ENCODE measurements around the gene CADM4. TPM values are rescaled to one million over a fixed set of nuclear protein-coding genes. Genes with fewer than 3 reads are reported as not detected.
A peak's percentile ranks its signal among the peaks of the same experiment; 100 is the strongest.

The CADM4 gene
- total RNA-seq, 1 experiment from 2014 or later: 28.7 TPM

DNA sequence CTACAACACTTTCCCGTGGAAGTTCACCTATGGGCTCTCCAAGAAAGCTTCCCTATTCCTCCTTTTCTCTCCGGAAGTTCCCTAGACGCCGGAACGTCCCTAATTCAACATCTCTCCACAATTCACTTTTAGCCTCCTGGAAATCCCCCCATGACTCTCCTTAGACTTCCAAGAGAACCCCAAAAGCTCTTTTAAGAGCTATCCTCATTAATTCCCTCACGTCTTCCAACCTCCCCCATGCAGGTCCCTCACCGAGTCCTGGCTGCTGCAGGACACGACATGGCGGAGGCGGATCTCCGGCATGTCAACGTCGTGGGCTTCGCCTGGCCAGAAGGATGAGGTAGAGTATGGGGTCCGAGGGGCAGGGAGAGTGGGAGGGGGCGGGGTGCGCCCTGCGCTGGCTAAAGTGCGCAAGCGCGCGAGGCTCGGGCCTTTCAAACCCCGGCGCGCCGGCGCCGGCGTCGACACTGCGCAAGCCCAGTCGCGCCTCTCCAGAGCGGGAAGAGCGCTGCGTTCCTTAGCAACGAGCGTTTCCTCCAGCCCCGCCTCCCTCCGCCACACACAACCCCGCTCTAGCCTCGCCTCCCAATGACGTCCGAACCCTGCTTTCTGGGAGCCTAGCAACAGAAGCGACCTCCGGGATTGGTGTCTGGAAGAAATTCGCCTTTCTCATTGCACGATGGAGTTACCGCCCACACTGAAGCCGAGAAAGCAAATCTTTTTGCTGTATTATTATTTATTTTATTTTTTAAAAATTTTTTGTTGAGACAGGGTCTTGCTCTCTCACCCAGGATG is 64.3 kb downstream of the CADM4 start, which contains the start of the genes PINLYP and XRCC1:
PINLYP (plus strand) TSS at position 646 of the 795 bp plus-strand sequence. CDS start 1,391 bp downstream, outside the sequence.
XRCC1 (minus strand) TSS at position 372 of the 795 bp plus-strand sequence; CDS start at position 303, 69 bp downstream.
- intact Hi-C loops (cut with micrococcal nuclease; ENCODE audit: unreplicated experiment): loop anchor here (1.0 kb wide), 1 partner anchor 21 kb away; the partner anchor contains the start of genes IRGQ and ZNF576
- Histone ChIP-seq H3K4me1 (ENCODE audit: insufficient read depth, low read length, poor library complexity, severe bottlenecking) (peaks cover 16% of the 10 kb centered on the region), H3K4me3 (ENCODE audit: low read depth, low read length, poor library complexity, severe bottlenecking) (peak within 1 kb of the TSS; percentile 94), H3K9me3 (ENCODE audit: low read depth, low read length, poor library complexity, severe bottlenecking) (no peaks in the 10 kb centered on the region), H3K36me3 (ENCODE audit: insufficient read depth, low read length, poor library complexity, severe bottlenecking) (peaks cover 4% of the 10 kb centered on the region), H3K27me3 (replicated peaks; ENCODE audit: insufficient read depth, low read depth, low read length, poor library complexity) (no peaks in the 10 kb centered on the region), H3K27ac (ENCODE audit: low read depth, low read length, poor library complexity, severe bottlenecking) (peak within 1 kb of the TSS; percentile 94)
- ChIA-PET CTCF (interaction anchor here (1.2 kb wide), 1 partner anchor 20 kb away, joined by 5 read pairs; no protein-coding TSS in a partner anchor), POLR2A (ENCODE audit: low non-redundant PET) (no interaction called here)
- no peak for TF ChIP-seq EZH2 (IDR thresholded peaks at IDR 0.05; ENCODE audit: borderline replicate concordance, low read depth, low read length, poor library complexity, severe bottlenecking)
- TF ChIP-seq, protein P1, sequence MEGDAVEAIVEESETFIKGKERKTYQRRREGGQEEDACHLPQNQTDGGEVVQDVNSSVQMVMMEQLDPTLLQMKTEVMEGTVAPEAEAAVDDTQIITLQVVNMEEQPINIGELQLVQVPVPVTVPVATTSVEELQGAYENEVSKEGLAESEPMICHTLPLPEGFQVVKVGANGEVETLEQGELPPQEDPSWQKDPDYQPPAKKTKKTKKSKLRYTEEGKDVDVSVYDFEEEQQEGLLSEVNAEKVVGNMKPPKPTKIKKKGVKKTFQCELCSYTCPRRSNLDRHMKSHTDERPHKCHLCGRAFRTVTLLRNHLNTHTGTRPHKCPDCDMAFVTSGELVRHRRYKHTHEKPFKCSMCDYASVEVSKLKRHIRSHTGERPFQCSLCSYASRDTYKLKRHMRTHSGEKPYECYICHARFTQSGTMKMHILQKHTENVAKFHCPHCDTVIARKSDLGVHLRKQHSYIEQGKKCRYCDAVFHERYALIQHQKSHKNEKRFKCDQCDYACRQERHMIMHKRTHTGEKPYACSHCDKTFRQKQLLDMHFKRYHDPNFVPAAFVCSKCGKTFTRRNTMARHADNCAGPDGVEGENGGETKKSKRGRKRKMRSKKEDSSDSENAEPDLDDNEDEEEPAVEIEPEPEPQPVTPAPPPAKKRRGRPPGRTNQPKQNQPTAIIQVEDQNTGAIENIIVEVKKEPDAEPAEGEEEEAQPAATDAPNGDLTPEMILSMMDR (conservative IDR thresholded peaks at IDR 0.05; ENCODE audit: low read depth, low read length): no peak
- BruUV-seq (replicated peaks): no TSS peak
- DNase-seq (ENCODE audit: low spot score): peak; percentile 99

DNA sequence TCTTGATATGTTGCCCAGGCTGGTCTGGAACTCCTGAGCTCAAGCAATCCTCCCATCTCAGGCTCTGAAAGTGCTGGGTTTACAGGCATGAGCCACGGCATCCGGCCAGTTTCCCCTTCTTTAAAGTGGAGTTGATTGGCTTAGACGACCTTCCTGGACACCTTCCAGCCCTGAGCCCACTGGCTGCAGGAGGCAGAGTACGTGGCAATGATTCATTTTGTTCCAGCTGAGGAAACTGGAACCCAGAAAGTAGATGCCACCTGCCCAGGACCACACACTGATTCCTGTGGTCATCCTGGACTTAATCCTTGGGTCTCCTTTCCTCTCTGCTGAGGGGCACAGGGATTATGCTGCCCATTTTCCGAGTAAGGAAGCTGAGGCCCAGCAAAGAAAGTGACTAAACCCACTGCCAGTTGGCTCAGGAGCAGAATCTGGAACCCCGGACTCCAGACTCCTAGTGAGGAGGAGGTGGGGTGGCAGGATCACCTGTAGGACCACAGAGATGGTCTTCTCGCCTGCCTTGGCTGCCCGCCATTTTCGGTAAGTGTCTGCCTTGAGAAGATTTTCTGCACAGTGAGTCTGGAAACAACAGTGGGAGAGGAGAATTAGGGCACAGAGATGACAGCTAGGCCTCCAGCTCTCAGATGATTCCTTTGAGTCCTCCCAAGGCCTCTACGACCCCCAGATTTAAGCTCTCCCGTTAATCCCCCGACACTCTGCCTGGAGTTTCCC is 65.1 kb downstream of the CADM4 start:
- peak; percentile 33 for DNase-seq (ENCODE audit: low spot score)
- POLR2A ChIA-PET (ENCODE audit: low non-redundant PET): no interaction called here

More for the DNA sequence above, 65.1 kb downstream of the CADM4 start:
- Histone ChIP-seq H3K27me3 (replicated peaks; ENCODE audit: insufficient read depth, low read depth, low read length, poor library complexity) (no peaks in the 10 kb centered on the region), H3K4me3 (ENCODE audit: low read depth, low read length, poor library complexity, severe bottlenecking) (peak overlapping the region; percentile 94), H3K27ac (ENCODE audit: low read depth, low read length, poor library complexity, severe bottlenecking) (peak overlapping the region; percentile 94), H3K4me1 (ENCODE audit: insufficient read depth, low read length, poor library complexity, severe bottlenecking) (peaks cover 16% of the 10 kb centered on the region), H3K36me3 (ENCODE audit: insufficient read depth, low read length, poor library complexity, severe bottlenecking) (peaks cover 4% of the 10 kb centered on the region), H3K9me3 (ENCODE audit: low read depth, low read length, poor library complexity, severe bottlenecking) (no peaks in the 10 kb centered on the region)
- intact Hi-C loops (cut with micrococcal nuclease; ENCODE audit: unreplicated experiment): loop anchor here (1.0 kb wide), 1 partner anchor 22 kb away; the partner anchor contains the start of genes IRGQ and ZNF576
- BruUV-seq (replicated peaks): TSS peak; percentile 15
- CTCF ChIA-PET: interaction anchor here (1.2 kb wide), 1 partner anchor 19 kb away, joined by 5 read pairs; no protein-coding TSS in a partner anchor
- no peak for TF ChIP-seq EZH2 (IDR thresholded peaks at IDR 0.05; ENCODE audit: borderline replicate concordance, low read depth, low read length, poor library complexity, severe bottlenecking)
- TF ChIP-seq, protein P1 (conservative IDR thresholded peaks at IDR 0.05; ENCODE audit: low read depth, low read length): no peak

Other genes starting within 250 kb of the CADM4 start
- gene TEX101, start 225.0 kb downstream of the CADM4 start, total RNA-seq (2021): not detected in 2 replicates
- gene LYPD3, start 174.2 kb downstream of the CADM4 start, total RNA-seq (2021): 0.21 and 0.31 TPM in 2 replicates
- gene PHLDB3, start 135.1 kb downstream of the CADM4 start, total RNA-seq (2021): 9.0 and 11.2 TPM in 2 replicates
- 8.8 and 15.3 TPM in 2 replicates for gene ETHE1, start 112.6 kb downstream of the CADM4 start, total RNA-seq (2021)
- 2.8 and 3.1 TPM in 2 replicates for gene ZNF575, start 106.7 kb downstream of the CADM4 start, total RNA-seq (2021)
- 69.4 and 86.0 TPM in 2 replicates for gene XRCC1, start 64.3 kb downstream of the CADM4 start, total RNA-seq (2021)
- gene PINLYP, start 64.0 kb downstream of the CADM4 start, total RNA-seq (2021): 14.3 and 15.6 TPM in 2 replicates
- 34.1 and 37.7 TPM in 2 replicates for gene IRGQ, start 43.7 kb downstream of the CADM4 start, total RNA-seq (2021)
- 19.2 and 20.3 TPM in 2 replicates for gene ZNF576, start 43.3 kb downstream of the CADM4 start, total RNA-seq (2021)
- 0.62 and 0.66 TPM in 2 replicates for gene SRRM5, start 27.8 kb downstream of the CADM4 start, total RNA-seq (2021)
- gene ZNF428, start 20.2 kb downstream of the CADM4 start, total RNA-seq (2021): 65.7 and 72.4 TPM in 2 replicates
- 40.1 and 45.4 TPM in 2 replicates for gene PLAUR, start 30.3 kb upstream of the CADM4 start, total RNA-seq (2021)
- not detected in 2 replicates for gene IRGC, start 76.2 kb upstream of the CADM4 start, total RNA-seq (2021)
- gene SMG9, start 115.1 kb upstream of the CADM4 start, total RNA-seq (2021): 78.8 and 90.6 TPM in 2 replicates
- gene KCNN4, start 141.1 kb upstream of the CADM4 start, total RNA-seq (2021): 0.20 TPM in 1 of 2 replicates, not detected in the other
- not detected in 2 replicates for gene LYPD5, start 162.6 kb upstream of the CADM4 start, total RNA-seq (2021)
- gene ZNF283, start 187.5 kb upstream of the CADM4 start, total RNA-seq (2021): 9.4 and 9.7 TPM in 2 replicates
- 0.73 and 1.6 TPM in 2 replicates for gene ZNF404, start 244.1 kb upstream of the CADM4 start, total RNA-seq (2021)